IMR-90 (cell line): Measurements from ENCODE around the gene COLEC11.

Experiments
- BHLHE40 ChIP-seq: fragments of 150-350 bp; IDR thresholded peaks from 2 replicates; pipeline ENCODE4 v1.6.1; 2016; ENCODE audit warnings: mild to moderate bottlenecking, low read depth, low read length
- CEBPB ChIP-seq: IDR thresholded peaks from 2 replicates; pipeline ENCODE4 v1.6.1; 2012; ENCODE audit warnings: low read depth, low read length, improper control_type of control experiment
- ELK1 ChIP-seq: fragments of 150-350 bp; IDR thresholded peaks from 2 replicates; pipeline ENCODE4 v1.6.1; 2016; ENCODE audit warnings: low read depth, mild to moderate bottlenecking, low read length, moderate library complexity, borderline replicate concordance
- MXI1 ChIP-seq: IDR thresholded peaks from 2 replicates; pipeline ENCODE4 v1.6.1; 2012; ENCODE audit warnings: low read depth, mild to moderate bottlenecking, low read length, moderate library complexity, borderline replicate concordance
- NFE2L2 ChIP-seq: fragments of 150-350 bp; IDR thresholded peaks from 2 replicates; pipeline ENCODE4 v1.6.1; 2016; ENCODE audit warnings: low read depth, mild to moderate bottlenecking, low read length
- POLR2A ChIP-seq: IDR thresholded peaks from 2 replicates; pipeline ENCODE4 v1.6.1; 2012; ENCODE audit warnings: mild to moderate bottlenecking, low read depth, low read length
- RAD21 ChIP-seq: IDR thresholded peaks from 2 replicates; pipeline ENCODE4 v1.6.1; 2012; ENCODE audit warnings: low read length, improper control_type of control experiment
- RFX5 ChIP-seq: IDR thresholded peaks from 2 replicates; pipeline ENCODE4 v1.8.0; 2012; ENCODE audit warnings: low read depth, mild to moderate bottlenecking, low read length, moderate library complexity
- SMC3 ChIP-seq: fragments of 150-350 bp; IDR thresholded peaks from 2 replicates; pipeline ENCODE4 v1.6.1; 2016; ENCODE audit warnings: low read depth, mild to moderate bottlenecking, antibody characterized with exemption, low read length, moderate library complexity
- USF2 ChIP-seq: fragments of 150-350 bp; IDR thresholded peaks from 2 replicates; pipeline ENCODE4 v1.6.1; 2017; ENCODE audit warnings: mild to moderate bottlenecking, antibody characterized with exemption, low read length, low read depth
- TF ChIP-seq, protein P1 (sequence below): conservative IDR thresholded peaks from 2 replicates; pipeline ENCODE4 v1.5.1; 2012; ENCODE audit warnings: mild to moderate bottlenecking, low read depth, low read length, improper control_type of control experiment

GRCh38 chr2:3674066-3674845 lies 79.3 kb downstream of the COLEC11 start:
- no peak for TF ChIP-seq POLR2A
- TF ChIP-seq RFX5, result no peak
- TF ChIP-seq USF2, result no peak
- TF ChIP-seq, protein P1, sequence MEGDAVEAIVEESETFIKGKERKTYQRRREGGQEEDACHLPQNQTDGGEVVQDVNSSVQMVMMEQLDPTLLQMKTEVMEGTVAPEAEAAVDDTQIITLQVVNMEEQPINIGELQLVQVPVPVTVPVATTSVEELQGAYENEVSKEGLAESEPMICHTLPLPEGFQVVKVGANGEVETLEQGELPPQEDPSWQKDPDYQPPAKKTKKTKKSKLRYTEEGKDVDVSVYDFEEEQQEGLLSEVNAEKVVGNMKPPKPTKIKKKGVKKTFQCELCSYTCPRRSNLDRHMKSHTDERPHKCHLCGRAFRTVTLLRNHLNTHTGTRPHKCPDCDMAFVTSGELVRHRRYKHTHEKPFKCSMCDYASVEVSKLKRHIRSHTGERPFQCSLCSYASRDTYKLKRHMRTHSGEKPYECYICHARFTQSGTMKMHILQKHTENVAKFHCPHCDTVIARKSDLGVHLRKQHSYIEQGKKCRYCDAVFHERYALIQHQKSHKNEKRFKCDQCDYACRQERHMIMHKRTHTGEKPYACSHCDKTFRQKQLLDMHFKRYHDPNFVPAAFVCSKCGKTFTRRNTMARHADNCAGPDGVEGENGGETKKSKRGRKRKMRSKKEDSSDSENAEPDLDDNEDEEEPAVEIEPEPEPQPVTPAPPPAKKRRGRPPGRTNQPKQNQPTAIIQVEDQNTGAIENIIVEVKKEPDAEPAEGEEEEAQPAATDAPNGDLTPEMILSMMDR, result no peak
- TF ChIP-seq NFE2L2, result no peak
- TF ChIP-seq RAD21, result no peak
- no peak for TF ChIP-seq ELK1
- no peak for TF ChIP-seq MXI1
- no peak for TF ChIP-seq BHLHE40
- no peak for TF ChIP-seq CEBPB
- no peak for TF ChIP-seq SMC3
